SH-SY5Y (cell line): Measurements from ENCODE around the gene GLIPR1L1.

ENCODE experiments used
- GATA2 ChIP-seq: IDR thresholded peaks from 2 replicates; pipeline ENCODE4 v1.6.1; 2011; ENCODE audit warnings: mild to moderate bottlenecking, low read depth, low read length
- GATA3 ChIP-seq: IDR thresholded peaks from 2 replicates; pipeline ENCODE4 v1.6.1; 2011; ENCODE audit warnings: low read depth, mild to moderate bottlenecking, low read length, moderate library complexity

DNA sequence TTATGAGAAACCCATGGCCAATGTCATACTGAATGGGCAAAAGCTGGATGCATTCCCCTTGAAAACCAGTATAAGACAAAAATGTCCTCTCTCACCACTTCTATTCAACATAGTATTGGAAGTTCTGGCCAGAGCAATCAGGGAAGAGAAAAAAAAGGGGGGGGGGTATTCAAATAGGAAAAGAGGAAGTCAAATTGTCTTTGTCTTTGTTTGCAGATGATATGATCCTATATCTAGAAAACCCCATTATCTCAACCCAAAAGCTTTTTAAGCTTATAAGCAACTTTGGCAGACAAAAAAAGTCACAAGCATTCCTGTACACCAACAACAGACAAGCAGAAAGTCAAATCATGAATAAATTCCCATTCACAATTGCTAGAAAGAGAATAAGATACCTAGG lies 19.5 kb downstream of the GLIPR1L1 start:
- TF ChIP-seq GATA3 (no peak), GATA2 (no peak)
